ENCODE data around the gene TTC7B.

The TTC7B gene

DNA sequence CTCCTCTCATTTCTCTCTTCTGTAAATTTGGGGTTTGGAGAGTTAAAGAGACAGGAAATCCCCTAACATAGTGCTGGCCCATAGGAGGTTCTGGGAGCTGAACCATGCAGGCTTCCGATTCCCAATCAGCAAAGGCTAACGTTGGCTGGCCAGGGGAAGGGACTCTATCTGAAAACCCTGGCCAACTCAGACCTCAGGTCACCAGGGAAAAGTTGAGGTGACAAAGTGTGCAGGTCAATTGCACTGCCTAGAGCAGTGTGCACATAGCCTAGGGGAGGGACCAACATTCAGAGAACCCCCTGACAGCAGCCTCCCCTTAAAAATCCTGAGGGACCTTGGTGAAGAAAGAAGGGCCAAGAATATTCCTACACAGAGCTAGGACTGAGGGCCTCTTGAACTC is 38.9 kb downstream of the TTC7B start:
- DNase-seq (ENCODE audit: low spot score), result no peak

DNA sequence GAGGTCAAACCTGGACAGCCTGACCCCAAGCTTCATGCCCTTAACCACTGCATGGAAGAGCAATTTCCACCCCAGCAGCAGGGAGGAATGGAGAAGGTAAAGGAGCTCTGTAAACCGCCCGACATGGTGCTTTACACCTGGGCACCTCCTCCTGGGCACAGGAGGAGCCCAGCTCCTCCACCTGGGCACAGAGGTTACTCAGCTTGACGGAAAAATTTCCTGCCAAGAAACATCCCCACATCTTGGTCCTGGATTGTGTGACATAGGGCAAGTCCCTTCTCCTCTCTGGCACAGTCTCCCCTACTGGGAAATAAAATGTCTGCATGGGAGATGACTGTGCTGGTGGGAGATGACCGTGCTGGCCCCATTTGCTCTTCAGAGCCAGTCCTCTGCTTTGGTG is 40.8 kb downstream of the TTC7B start:
- DNase-seq (ENCODE audit: low spot score), result no peak

DNA sequence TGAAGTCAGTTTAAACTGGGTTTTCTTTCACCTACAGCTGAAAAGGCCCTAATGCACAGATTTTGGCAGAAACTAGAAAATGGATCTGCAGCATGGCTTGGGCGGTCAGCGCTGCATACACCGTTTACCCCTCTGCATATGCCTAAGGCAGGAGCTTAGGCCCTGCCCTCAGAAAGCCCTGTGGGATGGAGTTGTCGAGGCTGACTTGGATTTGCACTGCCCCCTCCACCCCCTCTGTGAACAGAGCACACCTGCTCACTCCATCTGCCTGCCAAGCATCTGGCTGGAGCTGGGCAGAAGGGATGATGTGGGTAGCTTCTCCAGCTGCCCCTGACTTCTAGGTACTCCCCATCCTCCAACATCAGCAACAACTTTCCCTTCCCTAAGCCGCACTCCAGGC is 41.9 kb downstream of the TTC7B start:
- no peak for DNase-seq (ENCODE audit: low spot score)

DNA sequence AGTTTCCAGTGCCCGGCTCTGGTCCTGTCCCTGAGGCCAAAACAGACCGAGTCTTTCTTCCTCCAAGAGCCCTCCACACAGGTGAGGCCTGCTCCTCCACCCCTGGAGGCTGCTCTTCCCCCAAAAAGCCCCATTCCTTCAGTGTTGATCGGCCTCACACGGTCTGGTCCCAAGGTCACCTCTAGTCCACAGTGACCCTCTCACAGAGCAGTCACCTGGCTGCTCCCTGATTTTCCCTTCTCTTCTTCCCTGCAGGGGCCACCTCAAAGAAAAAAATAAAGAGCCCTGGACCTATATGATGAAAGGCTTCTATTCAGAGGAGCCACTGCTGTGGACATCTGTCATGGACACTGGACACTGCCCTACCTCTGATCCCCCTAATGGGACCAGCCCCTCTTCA is 42.5 kb downstream of the TTC7B start:
- DNase-seq (ENCODE audit: low spot score), result no peak

DNA sequence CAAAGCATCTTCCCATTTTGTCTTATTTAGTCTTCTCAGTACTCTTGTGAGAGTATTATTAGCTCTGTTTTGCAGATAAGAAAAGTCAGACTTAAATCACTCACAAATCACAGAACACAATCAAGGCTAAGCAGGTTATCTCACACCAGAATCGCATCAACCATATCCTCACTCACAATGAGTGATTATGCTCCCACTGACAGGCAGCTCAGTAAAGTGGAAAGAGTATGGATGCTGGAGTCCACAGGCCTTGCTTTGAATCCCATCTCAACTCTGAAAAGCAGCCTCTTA is 43.1 kb downstream of the TTC7B start:
- DNase-seq (ENCODE audit: low spot score), result no peak

DNA sequence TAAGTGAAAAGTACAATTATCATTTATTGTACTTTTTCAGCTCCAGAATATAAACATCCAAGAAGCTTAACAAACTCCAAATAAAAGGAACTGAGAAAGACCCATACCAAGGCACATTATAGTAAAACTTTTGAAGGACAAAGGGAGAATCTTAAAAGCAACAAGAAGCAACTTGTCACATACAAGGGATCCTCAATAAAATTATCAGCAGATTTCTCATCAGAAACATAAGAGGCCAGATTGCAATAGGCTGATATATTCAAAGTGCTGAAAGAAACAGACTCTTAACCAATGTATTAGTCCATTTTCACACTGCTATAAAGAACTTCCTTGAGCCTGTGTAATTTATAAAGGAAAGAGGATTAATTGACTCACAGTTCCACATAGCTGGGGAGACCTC is 48.3 kb downstream of the TTC7B start:
- DNase-seq (ENCODE audit: low spot score), result no peak

DNA sequence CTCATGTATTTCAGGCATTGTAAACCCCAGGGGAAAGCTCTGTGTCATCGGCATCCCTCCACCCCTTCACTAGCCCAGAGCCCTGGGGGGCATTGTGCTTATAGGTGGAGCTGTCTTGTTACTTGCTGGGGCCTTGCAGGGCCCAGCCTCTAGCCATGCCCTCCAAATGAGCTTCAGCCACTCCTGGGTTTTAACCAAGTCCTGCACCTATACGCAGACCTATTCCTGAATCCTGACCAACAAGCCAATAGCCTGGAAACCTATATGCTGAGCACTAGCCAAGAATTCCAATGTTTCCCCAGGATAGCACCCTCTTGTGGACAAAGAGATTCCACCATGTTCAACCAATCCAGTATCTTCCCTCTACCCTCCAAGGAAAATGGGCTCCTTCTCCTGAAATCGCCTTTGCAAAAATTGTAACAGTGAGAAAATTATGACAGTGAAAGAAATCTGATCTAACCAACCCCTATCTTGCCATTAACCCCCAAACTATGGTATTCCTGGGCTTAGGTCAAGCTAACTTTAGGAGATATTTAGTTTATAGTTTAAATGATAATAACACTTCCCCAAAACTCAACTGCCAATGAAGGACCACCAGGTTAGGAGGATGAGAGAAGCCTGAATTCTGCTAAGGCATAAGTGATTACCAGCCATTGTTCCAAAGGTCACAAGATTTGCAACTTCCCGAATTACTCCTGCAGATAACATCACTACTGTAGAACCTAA is 55.5 kb downstream of the TTC7B start:
- DNase-seq (ENCODE audit: low spot score), result no peak

DNA sequence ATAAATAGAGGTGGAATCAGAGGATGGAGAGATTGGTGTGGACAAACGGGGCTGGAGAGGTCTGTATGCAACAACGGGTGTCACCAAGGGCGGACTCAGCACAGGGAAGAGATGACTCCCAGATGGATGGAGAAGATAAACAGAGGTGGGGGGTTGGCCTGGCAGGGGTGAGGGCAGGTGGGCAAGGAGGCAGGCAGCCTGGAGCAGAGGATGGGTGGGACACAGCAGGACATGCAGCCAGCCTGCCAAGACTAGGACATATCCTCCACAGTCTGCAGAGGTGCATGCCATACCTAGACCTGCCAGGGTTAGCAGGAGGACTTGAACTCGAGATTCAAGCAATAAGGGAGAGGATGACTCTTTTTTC is 56.2 kb downstream of the TTC7B start:
- no peak for DNase-seq (ENCODE audit: low spot score)

DNA sequence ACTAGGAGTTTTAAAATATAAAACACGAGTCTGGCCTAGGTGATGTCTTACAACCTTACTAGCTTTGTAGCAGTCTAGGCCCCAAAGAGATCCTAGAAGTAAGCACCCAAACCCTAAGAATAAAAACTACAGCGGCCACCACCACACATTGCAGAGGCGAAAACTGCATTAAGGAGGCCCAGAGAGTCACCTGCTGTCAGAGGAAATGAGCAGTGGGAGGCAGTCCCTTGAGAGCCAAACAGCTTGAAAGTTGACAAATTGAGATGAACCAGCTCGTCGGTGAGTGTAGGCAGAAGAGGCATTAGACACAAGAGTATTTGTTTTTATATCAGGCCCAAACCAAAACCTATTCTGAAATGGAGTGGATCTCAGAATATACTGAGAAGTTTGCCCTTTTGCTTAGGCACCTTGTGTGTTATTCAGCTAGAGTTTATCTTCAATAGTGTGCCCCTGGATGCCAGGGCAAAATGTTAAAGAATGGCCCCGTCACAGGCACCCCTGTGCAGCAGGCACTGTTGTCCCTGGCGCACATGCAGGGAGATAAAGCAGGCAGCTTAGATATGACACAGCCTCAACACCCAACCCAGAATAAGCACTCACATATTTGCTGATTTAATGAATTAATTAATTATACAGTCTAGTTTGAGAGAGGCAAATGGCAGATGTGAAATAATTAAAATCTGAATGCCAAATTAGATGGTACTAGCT is 56.7 kb downstream of the TTC7B start:
- DNase-seq (ENCODE audit: low spot score), result no peak

DNA sequence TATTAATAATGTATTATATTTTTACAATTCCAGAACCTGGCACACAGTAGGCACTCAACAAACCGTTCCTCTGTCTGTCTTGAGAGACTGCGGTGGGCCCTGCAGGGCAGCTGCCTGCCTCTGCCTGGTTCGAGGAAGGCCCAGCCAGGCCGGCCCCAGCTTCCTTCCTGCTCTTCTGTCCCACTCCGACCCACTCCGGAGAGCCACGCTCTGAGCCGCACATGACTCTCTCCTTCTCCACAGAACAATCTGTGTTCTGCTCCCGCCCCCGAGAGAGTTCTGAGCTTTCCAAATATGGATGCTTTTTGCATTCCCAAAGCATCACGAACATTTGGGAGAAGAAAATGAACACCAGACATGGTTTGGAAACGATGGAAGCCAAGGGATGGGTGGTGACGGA is 57.3 kb downstream of the TTC7B start:
- no peak for DNase-seq (ENCODE audit: low spot score)

DNA sequence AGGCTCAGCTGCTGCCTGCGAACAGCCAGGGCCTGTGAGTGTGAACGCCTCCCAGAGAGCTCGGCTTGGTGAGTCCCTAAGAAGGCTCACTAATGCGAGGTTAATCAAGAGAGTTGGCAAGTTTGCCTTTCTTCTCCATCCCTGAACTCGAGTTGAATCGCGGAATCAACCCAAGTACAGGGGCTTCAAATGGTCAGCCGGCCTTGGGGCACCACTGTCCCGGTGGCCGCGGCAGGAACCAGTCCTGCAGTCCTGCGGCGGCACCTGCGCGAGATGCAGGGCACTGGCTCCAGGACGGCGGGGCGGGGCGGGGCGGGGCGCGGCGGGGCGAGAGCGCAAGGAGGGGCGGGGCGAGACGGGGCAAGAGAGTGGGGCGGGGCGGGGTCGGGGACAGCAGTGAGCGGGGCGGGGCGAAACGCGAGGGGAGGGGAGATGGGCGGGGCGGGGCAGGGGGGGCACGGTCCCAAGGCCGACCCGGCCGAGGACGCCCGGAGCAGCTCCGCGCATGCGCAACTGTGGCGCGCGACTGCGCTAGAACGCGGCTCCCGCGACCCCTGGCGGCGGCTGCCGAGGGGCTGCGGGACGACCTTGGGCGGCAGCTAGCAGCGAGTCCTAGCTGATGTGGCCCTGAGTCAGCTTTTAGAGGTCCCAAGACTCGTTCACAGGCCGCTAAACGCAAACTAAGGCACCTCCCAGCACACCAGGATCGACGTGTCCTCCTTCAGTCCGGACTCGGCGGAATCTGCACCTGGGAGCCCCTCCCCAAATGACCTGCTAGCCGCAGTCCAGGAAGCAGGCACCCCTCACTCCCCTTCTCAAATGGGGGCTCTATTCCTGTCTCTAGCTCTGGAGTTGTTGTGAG is 58.0 kb downstream of the TTC7B start:
- DNase-seq (ENCODE audit: low spot score), result peak; percentile 95

DNA sequence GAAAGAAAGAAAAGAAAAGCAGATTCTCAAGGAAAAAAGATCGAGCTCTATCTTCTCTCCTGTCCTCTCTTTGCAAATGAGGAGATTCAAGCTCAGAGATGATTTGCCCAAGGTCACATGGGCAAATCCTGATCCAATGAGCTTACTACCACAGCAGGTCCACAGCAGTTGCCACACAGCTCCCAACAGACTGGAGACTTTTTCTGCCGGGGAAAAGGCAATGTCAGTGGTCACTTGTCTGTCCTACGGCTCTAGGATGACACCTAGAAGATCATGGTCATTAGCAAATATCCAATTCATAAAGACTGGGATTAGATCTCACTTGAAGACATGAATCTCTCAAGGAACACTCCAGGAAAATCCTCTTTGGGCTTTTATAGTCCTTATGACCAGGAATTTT is 58.8 kb downstream of the TTC7B start:
- no peak for DNase-seq (ENCODE audit: low spot score)

DNA sequence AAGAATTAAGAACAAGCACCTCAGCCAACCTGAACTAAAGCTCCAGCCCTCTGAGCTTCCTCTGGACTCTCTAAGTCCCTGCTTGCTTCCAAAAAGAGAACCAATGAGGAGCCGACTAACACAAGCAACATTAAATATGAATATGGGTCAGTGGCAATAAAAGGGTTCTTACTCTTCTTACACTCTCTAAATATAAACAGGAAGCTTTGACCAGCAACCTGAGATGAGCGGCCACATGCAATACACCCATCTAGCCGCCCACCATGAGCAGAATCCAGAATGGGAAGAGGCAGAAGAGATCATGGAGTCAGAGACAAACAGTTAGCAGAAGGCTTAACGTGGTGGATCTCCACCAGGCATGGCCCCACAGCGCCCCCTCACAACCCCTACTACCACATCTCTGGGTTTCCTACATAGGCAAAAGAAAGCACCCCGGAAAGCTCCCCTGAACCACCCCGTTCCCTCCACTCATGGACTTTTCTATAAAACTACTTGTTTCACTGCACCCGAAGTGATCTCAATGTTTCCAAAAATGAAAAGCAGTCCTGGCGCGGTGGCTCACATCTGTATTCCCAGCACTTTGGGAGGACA is 59.4 kb downstream of the TTC7B start:
- no peak for DNase-seq (ENCODE audit: low spot score)

DNA sequence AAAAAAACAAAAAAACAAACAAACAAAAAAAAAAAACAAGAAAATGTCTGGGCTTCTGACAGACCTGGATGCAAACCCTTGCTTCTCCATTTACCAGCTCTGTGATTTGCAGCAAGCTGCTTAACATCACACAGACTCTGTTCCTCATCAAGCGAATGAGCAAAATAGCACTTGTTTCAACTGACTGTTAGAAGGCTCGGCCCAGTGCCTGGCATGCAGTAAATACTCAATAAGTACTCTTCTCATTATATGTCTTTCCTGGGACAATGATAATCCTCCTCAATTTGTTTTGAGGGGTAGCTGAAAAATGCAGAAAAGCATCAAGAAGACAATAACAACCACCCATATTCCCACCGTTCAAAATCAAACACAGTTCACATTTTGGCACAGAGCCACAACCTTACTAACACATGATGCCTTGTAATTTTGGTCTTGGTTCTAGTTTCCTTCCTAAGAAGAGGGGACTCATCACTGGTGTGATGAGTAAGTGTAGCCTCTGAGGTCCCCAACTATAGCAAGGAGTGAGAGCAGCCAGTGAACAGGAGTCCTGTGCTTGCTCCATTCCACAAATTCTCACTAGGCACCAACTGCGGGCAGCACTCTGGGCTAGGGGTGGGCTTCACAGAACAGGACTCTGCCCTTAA is 60.4 kb downstream of the TTC7B start:
- no peak for DNase-seq (ENCODE audit: low spot score)

DNA sequence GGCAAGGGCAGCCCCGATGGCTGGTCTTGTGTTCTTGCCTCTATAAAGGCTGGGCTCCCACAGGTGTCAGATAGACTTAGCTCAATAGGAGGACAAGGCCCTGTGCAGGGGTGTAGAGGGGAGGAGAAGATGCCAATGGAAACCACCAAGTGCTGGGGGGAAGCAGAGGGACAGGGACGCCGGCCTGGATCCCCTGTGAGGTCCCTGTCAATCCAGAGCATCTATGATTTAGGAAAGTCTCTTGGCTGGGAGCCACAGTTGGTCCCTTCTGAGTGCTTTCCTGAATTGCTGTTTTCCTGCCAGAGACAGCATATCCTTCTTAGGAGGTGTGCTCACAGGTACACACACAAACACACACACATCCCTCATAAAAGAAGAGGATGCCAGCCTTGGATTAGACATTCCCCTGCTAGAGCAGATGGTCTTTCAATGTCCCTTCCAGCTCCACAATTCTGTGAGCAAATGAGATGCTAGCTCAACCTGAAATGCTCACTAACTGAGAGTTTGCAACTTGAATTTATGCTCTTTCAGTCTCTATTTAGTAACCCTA is 62.7 kb downstream of the TTC7B start:
- DNase-seq (ENCODE audit: low spot score), result no peak

DNA sequence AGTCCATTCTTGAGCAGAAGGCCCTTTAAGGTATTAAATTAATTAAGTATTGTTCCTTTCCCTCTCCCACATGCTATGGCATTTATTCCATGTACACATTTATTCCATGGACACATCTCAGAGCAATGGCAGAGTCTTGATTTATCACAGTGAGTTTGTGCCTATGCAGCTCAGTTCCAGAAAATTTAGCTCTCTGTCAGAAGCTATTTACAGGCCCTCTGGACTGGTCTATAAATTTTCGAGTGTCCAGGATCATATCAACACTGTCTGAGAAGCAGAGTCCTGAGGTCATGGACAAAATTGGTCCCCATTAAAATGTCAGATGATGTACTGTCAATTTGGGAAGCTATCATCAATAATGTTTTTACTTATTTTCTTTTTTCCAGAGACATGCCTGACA is 65.5 kb downstream of the TTC7B start:
- no peak for DNase-seq (ENCODE audit: low spot score)

DNA sequence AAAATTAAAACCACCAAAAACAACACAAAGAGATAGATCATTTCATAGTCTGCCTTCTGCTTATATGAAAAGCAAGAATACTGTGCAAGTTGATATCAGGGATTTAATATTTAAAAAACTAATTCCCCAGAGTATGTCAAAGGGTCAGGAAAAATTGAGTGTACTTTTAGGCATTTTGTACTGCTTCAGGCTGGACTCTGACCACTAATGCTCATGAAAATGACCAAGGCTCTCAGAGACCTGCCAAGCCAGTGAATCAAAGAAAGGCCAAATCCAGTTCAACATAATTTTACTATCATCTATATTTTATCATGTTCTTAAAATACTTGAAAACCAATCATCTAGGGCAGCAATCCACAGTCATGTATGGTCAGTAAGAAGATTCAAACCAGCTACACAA is 66.0 kb downstream of the TTC7B start:
- DNase-seq (ENCODE audit: low spot score), result no peak

DNA sequence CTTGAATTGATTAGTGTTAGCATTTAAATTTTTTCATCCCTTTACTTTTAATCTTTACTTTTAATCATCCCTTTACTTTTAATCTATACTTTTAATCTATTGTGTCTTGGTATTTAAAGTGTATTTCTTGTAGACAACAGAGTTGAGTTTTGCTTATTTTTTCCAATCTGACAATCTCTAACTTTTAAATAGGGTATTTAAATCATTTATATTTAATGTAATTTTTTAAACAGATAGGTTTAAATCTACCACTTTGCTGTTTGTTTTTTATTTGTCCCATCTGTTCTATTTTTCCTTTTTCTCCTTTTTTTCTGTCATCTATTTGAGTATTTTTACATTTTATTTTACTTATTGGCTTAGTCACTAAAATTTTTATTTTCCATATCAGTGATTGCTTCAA is 68.3 kb downstream of the TTC7B start:
- no peak for DNase-seq (ENCODE audit: low spot score)

DNA sequence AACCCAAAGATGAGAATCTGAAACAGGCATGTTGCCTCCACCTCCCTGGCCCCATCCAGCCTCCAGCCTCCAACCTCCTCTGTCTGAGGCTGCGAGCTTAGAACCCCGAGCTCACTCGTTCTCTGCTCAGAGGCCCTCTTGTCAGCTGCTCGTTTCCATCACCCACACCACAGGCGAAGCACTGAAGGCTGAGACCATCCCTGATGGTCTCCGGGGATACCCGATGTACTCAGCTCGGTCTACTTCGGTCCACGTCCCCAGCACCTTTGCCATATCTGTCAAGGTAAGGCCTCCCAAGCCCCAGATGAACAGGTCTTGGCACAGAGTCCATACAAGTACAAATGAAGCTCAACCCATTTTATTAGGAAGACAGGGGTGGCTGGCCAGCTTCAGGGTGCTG is 72.4 kb downstream of the TTC7B start:
- DNase-seq (ENCODE audit: low spot score), result no peak

DNA sequence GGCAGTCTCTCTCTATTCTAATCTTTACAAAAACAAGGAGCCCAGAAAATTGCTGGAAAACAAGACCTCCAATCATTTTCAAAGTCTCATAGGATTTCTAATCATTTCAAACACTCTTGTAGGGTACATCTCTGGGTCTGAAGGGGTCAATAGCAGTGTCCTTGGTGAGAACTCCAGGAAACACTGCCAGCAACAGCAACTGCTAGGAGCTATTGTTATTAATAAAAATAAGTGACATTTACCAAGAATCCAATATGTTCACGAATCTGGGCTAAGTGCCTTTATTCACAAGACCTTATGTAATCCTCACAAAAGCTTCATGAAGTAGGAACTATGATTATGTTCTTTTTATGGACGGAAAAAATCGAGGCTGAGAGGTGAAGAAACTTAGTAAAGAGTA is 72.8 kb downstream of the TTC7B start:
- DNase-seq (ENCODE audit: low spot score), result no peak

DNA sequence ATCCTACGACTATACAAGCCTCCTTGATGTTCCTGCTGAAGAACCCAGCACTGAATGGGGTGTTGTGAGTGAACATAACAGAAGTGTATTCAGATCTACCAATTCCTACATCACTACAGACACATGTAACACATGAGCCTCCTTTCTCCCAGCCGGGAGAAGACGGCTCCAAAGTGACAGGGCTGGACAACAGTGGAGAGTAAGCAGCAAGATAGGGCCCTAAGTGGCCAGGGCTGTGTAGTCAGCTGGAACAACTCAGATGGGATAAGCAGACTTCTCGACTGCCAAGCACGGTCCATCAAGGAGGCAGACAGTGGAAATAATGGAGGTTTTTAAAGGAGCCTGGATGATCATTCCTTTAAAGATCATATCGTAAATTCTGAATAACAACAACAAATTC is 73.5 kb downstream of the TTC7B start:
- DNase-seq (ENCODE audit: low spot score), result no peak

DNA sequence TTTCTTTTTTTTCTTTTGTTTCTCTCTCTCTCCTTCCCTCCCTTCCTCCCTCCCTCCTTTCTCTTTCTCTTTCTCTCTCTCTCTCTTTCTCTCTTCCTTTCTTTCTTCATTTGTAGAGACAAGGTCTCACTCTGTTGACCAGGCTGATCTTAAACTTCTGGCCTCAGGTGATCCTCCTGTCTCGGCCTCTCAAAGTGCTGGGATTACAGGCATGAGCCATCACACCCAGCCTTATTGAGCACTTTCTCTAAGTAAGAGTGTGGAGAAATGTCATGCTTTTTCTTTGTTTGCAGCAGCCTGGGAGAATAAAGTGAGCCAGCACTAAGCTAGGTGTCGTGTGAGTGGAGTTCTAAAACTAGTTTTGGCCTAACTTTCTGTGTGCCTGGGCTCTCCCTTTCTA is 74.0 kb downstream of the TTC7B start:
- no peak for DNase-seq (ENCODE audit: low spot score)

DNA sequence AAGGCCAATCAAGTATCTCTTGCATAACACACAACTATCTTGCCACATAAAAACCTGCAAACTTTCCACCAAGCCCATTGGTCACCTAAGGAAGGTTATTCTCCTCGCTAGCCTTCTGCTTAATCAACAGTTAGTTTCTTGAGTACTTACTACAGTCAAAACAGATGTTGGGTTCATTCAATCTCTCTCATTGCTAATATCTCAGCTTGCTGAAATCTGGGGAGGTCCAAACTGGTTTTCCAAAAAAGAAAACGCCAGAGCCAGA is 74.6 kb downstream of the TTC7B start:
- DNase-seq (ENCODE audit: low spot score), result no peak
